ENCODE data around the gene BORCS6.

BORCS6 gene

GRCh38 chr17:8187517-8188262, 2.3 kb downstream of the BORCS6 start:
- no peak for TF ChIP-seq PAX5 (IDR thresholded peaks at IDR 0.05; ENCODE audit: insufficient read depth, low read length, severe bottlenecking)
- TF ChIP-seq TAF1 (IDR thresholded peaks at IDR 0.05; ENCODE audit: low read depth, low read length) = 0 out of 2 replicates have a peak, but pooled peaks have one; percentile 14
- no peak for TF ChIP-seq SPI1 (IDR thresholded peaks at IDR 0.05; ENCODE audit: low read depth, low read length)
- no peak for TF ChIP-seq POU2F2 (IDR thresholded peaks at IDR 0.05; ENCODE audit: low read depth, low read length)
- TF ChIP-seq POLR2A (IDR thresholded peaks at IDR 0.05; ENCODE audit: low read depth, low read length) = peak; percentile 54
- TF ChIP-seq POLR2AphosphoS5 (IDR thresholded peaks at IDR 0.05; ENCODE audit: low read depth, low read length) = no peak

GRCh38 chr17:8186787-8187516, 3.0 kb downstream of the BORCS6 start:
- TF ChIP-seq POLR2AphosphoS5 (IDR thresholded peaks at IDR 0.05; ENCODE audit: low read depth, low read length) (0 out of 2 replicates have a peak, but pooled peaks have one; percentile 6), SPI1 (IDR thresholded peaks at IDR 0.05; ENCODE audit: low read depth, low read length) (peak; percentile 37; the same call in 1 of the 2 replicates), TAF1 (IDR thresholded peaks at IDR 0.05; ENCODE audit: low read depth, low read length) (peak; percentile 31; the same call in 1 of the 2 replicates), PAX5 (IDR thresholded peaks at IDR 0.05; ENCODE audit: insufficient read depth, low read length, severe bottlenecking) (no peak)
- FAIRE-seq (peak; percentile 98), DNase-seq (ENCODE audit: insufficient read length, low spot score) (no peak)

More at GRCh38 chr17:8187517-8188262, 2.3 kb downstream of the BORCS6 start:
- FAIRE-seq (no peak), DNase-seq (ENCODE audit: insufficient read length, low spot score) (no peak)

DNA sequence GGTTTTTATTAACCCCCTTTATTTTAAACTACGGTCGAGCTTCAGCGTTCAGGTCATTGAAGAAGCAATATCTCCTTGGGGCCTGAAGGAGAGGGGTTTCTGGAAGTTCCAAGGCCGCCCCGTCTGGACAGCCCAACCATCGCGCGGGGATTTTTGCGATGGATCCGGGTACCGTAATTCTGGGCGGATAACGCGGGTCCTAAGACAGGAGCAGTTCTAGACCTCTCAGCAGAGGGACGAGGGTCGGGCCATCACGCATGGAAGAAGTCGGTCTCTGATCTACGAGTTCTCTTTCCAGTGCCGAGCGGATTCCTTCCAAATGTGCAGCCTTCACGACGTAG, 3.6 kb downstream of the BORCS6 start:
- TF ChIP-seq POLR2A (IDR thresholded peaks at IDR 0.05; ENCODE audit: low read depth, low read length) = no peak
- no peak for TF ChIP-seq TAF1 (IDR thresholded peaks at IDR 0.05; ENCODE audit: low read depth, low read length)
- TF ChIP-seq SPI1 (IDR thresholded peaks at IDR 0.05; ENCODE audit: low read depth, low read length) = no peak
- TF ChIP-seq POLR2AphosphoS5 (IDR thresholded peaks at IDR 0.05; ENCODE audit: low read depth, low read length) = no peak
- TF ChIP-seq PAX5 (IDR thresholded peaks at IDR 0.05; ENCODE audit: insufficient read depth, low read length, severe bottlenecking) = no peak
- TF ChIP-seq POU2F2 (IDR thresholded peaks at IDR 0.05; ENCODE audit: low read depth, low read length) = no peak
- DNase-seq (ENCODE audit: insufficient read length, low spot score) (no peak), FAIRE-seq (no peak)

GRCh38 chr17:8185582-8186445, 4.2 kb downstream of the BORCS6 start:
- FAIRE-seq (no peak), DNase-seq (ENCODE audit: insufficient read length, low spot score) (no peak)
- TF ChIP-seq POLR2AphosphoS5 (IDR thresholded peaks at IDR 0.05; ENCODE audit: low read depth, low read length) = no peak
- TF ChIP-seq PAX5 (IDR thresholded peaks at IDR 0.05; ENCODE audit: insufficient read depth, low read length, severe bottlenecking) = no peak
- TF ChIP-seq POLR2A (IDR thresholded peaks at IDR 0.05; ENCODE audit: low read depth, low read length) = peak; percentile 60; the same call in 1 of the 2 replicates
- no peak for TF ChIP-seq TAF1 (IDR thresholded peaks at IDR 0.05; ENCODE audit: low read depth, low read length)
- no peak for TF ChIP-seq SPI1 (IDR thresholded peaks at IDR 0.05; ENCODE audit: low read depth, low read length)

DNA sequence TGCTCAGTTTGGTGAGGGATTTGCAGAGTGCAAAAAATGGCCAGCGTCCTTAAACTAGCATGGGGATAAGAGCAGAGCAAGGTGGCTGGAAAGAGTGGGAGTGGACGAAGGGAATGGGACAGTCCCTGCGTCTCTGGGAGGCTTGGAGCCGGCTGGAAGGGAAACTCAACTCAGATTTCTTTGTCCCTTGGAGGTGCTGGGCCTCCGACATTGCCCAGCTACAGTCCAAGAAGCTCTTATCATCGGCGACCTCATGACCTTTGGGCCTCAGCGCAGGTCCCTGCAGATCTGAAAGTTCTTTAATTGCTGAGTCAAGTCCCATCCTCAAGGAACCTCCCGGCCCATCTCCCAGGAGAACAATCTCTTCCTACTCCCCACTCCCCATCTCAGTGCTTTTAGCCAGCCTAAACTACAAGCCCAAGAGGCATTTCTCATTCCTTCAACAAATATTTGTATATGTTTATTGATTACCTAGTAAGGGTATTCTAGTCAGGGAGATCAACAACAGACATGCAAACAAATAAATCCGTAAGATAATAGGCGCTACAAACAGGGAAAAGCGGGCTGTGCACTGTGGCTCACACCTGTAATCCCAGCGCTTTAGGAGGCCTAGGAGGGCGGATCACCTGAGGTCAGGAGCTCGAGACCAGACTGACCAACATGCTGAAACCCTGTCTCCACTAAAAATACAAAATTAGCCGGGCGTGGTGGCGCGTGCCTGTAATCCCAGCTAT, 12.8 kb downstream of the BORCS6 start:
- TF ChIP-seq POU2F2 (IDR thresholded peaks at IDR 0.05; ENCODE audit: low read depth, low read length) (no peak), SPI1 (IDR thresholded peaks at IDR 0.05; ENCODE audit: low read depth, low read length) (no peak), POLR2A (IDR thresholded peaks at IDR 0.05; ENCODE audit: low read depth, low read length) (no peak), POLR2AphosphoS5 (IDR thresholded peaks at IDR 0.05; ENCODE audit: low read depth, low read length) (no peak), TAF1 (IDR thresholded peaks at IDR 0.05; ENCODE audit: low read depth, low read length) (no peak), PAX5 (IDR thresholded peaks at IDR 0.05; ENCODE audit: insufficient read depth, low read length, severe bottlenecking) (no peak)
- DNase-seq (ENCODE audit: insufficient read length, low spot score) (no peak), FAIRE-seq (no peak)

DNA sequence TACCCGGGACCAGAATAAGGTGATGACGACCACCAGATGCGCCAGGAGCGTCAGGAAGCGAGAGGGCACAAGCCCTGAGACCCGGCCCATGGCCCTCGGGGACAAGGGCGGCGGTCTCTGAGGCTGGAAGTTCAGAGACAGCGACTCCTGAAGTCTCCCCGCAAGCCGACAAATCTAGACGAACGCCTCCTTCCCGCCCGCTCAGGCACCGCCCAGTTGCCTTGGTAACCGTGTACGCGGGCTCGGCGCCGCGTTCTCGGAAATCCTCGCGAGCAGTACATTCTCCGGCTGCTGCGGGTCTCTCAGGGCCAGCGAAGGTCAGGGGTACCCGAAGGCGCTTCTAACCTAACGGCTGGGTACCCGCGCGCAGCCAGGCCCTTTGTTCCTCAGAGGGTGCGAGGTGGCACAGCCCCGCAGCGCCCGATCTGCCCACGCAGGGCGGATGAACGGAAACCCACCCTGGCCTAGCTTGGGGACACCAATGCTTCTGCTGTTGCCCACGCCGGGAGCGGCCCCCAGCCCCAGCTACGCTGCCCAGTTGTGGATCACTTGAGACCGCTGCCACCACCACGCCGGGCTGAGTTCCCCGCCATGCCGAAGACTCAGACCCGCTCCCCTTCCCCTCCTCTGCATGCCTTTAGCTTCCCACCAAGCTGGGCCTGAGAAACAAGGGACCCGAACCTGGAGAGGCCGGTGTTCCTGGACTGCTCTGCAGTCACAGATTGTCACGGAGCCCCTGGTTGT, 13.6 kb downstream of the BORCS6 start, which contains the start of gene TMEM107:
TSS of gene TMEM107 (minus strand) at position 184 of the 744 bp plus-strand sequence. CDS start at position 90, 94 bp downstream.
- TF ChIP-seq POU2F2 (IDR thresholded peaks at IDR 0.05; ENCODE audit: low read depth, low read length) (no peak), PAX5 (IDR thresholded peaks at IDR 0.05; ENCODE audit: insufficient read depth, low read length, severe bottlenecking) (no peak), POLR2A (IDR thresholded peaks at IDR 0.05; ENCODE audit: low read depth, low read length) (no peak), TAF1 (IDR thresholded peaks at IDR 0.05; ENCODE audit: low read depth, low read length) (no peak), POLR2AphosphoS5 (IDR thresholded peaks at IDR 0.05; ENCODE audit: low read depth, low read length) (no peak), SPI1 (IDR thresholded peaks at IDR 0.05; ENCODE audit: low read depth, low read length) (no peak)
- peak; percentile 86 for DNase-seq (ENCODE audit: insufficient read length, low spot score)
- peak; percentile 84 for FAIRE-seq

GRCh38 chr17:8175795-8176196, 14.2 kb downstream of the BORCS6 start:
- DNase-seq (ENCODE audit: insufficient read length, low spot score) (no peak), FAIRE-seq (no peak)
- TF ChIP-seq SPI1 (IDR thresholded peaks at IDR 0.05; ENCODE audit: low read depth, low read length) (peak; percentile 57), POLR2A (IDR thresholded peaks at IDR 0.05; ENCODE audit: low read depth, low read length) (no peak)

GRCh38 chr17:8173871-8174322, 16.1 kb downstream of the BORCS6 start:
- FAIRE-seq = no peak
- TF ChIP-seq POLR2A (IDR thresholded peaks at IDR 0.05; ENCODE audit: low read depth, low read length) (no peak), POU2F2 (IDR thresholded peaks at IDR 0.05; ENCODE audit: low read depth, low read length) (no peak), TAF1 (IDR thresholded peaks at IDR 0.05; ENCODE audit: low read depth, low read length) (no peak), SPI1 (IDR thresholded peaks at IDR 0.05; ENCODE audit: low read depth, low read length) (no peak), POLR2AphosphoS5 (IDR thresholded peaks at IDR 0.05; ENCODE audit: low read depth, low read length) (no peak), PAX5 (IDR thresholded peaks at IDR 0.05; ENCODE audit: insufficient read depth, low read length, severe bottlenecking) (no peak)
- DNase-seq (ENCODE audit: insufficient read length, low spot score) = no peak
